ENCODE results near the gene KRT36.

The KRT36 gene

DNA sequence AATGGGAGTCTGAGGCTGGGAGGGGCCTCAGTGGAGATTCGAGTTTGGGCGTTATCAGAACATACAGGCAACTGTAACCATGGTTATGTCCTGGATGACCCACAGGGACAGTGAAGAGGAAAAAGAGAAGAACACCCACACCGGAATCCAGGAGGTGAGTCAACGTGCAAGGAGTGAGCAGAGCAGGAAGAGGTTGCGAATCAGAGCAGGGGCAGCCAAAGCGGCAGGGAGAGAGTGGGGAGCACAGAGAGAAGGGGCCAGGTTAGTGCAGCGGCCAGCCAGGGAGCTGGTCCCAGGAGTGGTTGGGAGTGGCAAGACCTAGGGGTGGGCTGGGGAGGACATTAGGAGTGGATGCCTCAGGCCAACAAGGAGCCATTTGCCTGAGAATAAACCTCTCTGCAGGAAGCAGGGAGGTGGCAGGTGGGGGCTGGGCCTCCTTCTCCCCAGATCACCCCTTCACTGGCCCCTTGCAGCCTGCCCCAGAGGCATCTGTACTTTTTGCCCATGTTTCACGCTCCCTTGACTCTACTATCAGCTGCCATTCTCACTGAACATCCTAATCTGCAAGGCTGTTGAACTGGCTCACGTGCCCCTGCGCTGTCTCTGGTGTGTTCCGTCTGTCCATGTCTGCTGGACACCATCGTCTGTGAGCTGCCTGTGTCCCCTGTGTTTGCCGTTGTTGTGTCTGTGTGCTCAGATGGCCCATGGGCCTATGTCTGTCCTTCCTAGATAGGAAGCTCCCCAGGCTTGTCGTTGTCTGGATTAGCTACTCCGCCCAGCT, 10.6 kb upstream of the KRT36 start:
- H3K9me3 ChIP-seq (ENCODE audit: low read length) = no peaks in the 10 kb centered on the region
- no peaks in the 10 kb centered on the region for H3F3A ChIP-seq (ENCODE audit: insufficient read depth, low read length)
- no peaks in the 10 kb centered on the region for H4K20me1 ChIP-seq (ENCODE audit: insufficient read depth, low read length)
- H3K4me2 ChIP-seq (ENCODE audit: low read length) = no peak overlapping the region
- no peaks in the 10 kb centered on the region; the same call in 1 of the 2 replicates for H3K27me3 ChIP-seq (ENCODE audit: insufficient read depth, low read length)
- H3K4me3 ChIP-seq (ENCODE audit: low read depth, low read length, poor library complexity, severe bottlenecking) = no peak overlapping the region
- no peak overlapping the region for H3K9ac ChIP-seq (ENCODE audit: low read length)
- no peak overlapping the region for H2AFZ ChIP-seq (ENCODE audit: low read length)
- H3K79me2 ChIP-seq (ENCODE audit: insufficient read depth, low read length) = no peaks in the 10 kb centered on the region
- H3K36me3 ChIP-seq (ENCODE audit: insufficient read depth, low read length) = no peaks in the 10 kb centered on the region
- TF ChIP-seq, protein P1, sequence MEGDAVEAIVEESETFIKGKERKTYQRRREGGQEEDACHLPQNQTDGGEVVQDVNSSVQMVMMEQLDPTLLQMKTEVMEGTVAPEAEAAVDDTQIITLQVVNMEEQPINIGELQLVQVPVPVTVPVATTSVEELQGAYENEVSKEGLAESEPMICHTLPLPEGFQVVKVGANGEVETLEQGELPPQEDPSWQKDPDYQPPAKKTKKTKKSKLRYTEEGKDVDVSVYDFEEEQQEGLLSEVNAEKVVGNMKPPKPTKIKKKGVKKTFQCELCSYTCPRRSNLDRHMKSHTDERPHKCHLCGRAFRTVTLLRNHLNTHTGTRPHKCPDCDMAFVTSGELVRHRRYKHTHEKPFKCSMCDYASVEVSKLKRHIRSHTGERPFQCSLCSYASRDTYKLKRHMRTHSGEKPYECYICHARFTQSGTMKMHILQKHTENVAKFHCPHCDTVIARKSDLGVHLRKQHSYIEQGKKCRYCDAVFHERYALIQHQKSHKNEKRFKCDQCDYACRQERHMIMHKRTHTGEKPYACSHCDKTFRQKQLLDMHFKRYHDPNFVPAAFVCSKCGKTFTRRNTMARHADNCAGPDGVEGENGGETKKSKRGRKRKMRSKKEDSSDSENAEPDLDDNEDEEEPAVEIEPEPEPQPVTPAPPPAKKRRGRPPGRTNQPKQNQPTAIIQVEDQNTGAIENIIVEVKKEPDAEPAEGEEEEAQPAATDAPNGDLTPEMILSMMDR (IDR thresholded peaks at IDR 0.05; ENCODE audit: low read length) = no peak
- no peak for TF ChIP-seq EZH2 (IDR thresholded peaks at IDR 0.05; ENCODE audit: borderline replicate concordance, low read length)
- no peaks in the 10 kb centered on the region for H3K4me1 ChIP-seq (ENCODE audit: insufficient read depth, low read length, severe bottlenecking)
- no peak overlapping the region for H3K27ac ChIP-seq (ENCODE audit: low read depth, low read length, poor library complexity, severe bottlenecking)
- H3K9me2 ChIP-seq (ENCODE audit: low read depth, low read length) = no peaks in the 10 kb centered on the region

DNA sequence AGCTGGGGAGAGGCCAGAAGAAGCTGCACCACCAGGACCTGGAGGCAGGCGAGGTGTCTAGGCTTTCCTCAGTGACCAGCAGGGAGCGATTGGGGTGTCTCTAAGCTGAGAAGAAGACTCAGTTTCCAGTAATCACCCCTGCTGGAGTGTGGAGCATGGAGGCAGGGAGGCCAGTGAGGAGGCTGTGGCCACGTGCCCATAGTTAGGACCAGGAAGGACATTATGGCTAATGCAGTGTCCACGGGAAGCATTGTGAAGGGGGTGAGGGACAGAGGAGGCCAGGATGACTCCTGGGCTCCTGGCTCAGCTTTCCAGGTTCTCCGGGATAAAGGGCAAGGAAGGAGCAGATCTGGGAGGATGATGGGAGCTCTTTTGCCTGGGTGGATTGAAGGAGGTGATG, 10.0 kb upstream of the KRT36 start:
- Histone ChIP-seq H3F3A (ENCODE audit: insufficient read depth, low read length) (no peaks in the 10 kb centered on the region), H3K27me3 (ENCODE audit: insufficient read depth, low read length) (no peaks in the 10 kb centered on the region; the same call in 1 of the 2 replicates), H3K36me3 (ENCODE audit: insufficient read depth, low read length) (no peaks in the 10 kb centered on the region), H2AFZ (ENCODE audit: low read length) (no peak overlapping the region), H3K9me3 (ENCODE audit: low read length) (no peaks in the 10 kb centered on the region), H3K4me3 (ENCODE audit: low read depth, low read length, poor library complexity, severe bottlenecking) (no peak overlapping the region), H3K9me2 (ENCODE audit: low read depth, low read length) (no peaks in the 10 kb centered on the region), H3K4me1 (ENCODE audit: insufficient read depth, low read length, severe bottlenecking) (no peaks in the 10 kb centered on the region), H3K9ac (ENCODE audit: low read length) (no peak overlapping the region), H3K4me2 (ENCODE audit: low read length) (no peak overlapping the region), H3K27ac (ENCODE audit: low read depth, low read length, poor library complexity, severe bottlenecking) (no peak overlapping the region), H3K79me2 (ENCODE audit: insufficient read depth, low read length) (no peaks in the 10 kb centered on the region), H4K20me1 (ENCODE audit: insufficient read depth, low read length) (no peaks in the 10 kb centered on the region)
- TF ChIP-seq, protein P1 (IDR thresholded peaks at IDR 0.05; ENCODE audit: low read length) = no peak
- TF ChIP-seq EZH2 (IDR thresholded peaks at IDR 0.05; ENCODE audit: borderline replicate concordance, low read length) = no peak

DNA sequence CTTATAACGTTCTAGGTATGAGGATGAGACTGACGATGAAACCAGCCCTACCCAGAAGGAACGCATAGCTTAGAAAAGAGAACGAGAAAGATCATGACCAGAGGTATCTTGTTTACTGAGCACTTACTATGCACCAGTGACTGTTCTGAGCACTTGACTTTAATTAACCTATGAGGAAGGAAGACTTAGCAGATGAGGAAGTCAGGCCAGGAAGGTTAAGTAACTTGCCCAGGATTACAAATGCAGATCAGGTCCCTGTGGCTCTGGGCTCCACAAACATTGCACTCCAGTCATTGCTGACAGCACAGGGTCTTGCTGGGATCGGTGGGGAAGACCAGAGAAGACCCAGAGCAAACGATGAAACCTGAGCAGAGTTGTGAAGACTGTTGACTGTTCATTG, 8.6 kb upstream of the KRT36 start:
- Histone ChIP-seq H2AFZ (ENCODE audit: low read length) (no peak overlapping the region), H3K4me2 (ENCODE audit: low read length) (no peak overlapping the region), H4K20me1 (ENCODE audit: insufficient read depth, low read length) (no peaks in the 10 kb centered on the region), H3K27ac (ENCODE audit: low read depth, low read length, poor library complexity, severe bottlenecking) (no peak overlapping the region), H3K4me1 (ENCODE audit: insufficient read depth, low read length, severe bottlenecking) (no peaks in the 10 kb centered on the region), H3K9me2 (ENCODE audit: low read depth, low read length) (no peaks in the 10 kb centered on the region), H3F3A (ENCODE audit: insufficient read depth, low read length) (no peaks in the 10 kb centered on the region), H3K9ac (ENCODE audit: low read length) (no peak overlapping the region), H3K27me3 (ENCODE audit: insufficient read depth, low read length) (peaks cover 3% of the 10 kb centered on the region; the same call in 1 of the 2 replicates), H3K36me3 (ENCODE audit: insufficient read depth, low read length) (no peaks in the 10 kb centered on the region), H3K4me3 (ENCODE audit: low read depth, low read length, poor library complexity, severe bottlenecking) (no peak overlapping the region), H3K9me3 (ENCODE audit: low read length) (no peaks in the 10 kb centered on the region), H3K79me2 (ENCODE audit: insufficient read depth, low read length) (no peaks in the 10 kb centered on the region)
- TF ChIP-seq, protein P1 (IDR thresholded peaks at IDR 0.05; ENCODE audit: low read length) = no peak
- TF ChIP-seq EZH2 (IDR thresholded peaks at IDR 0.05; ENCODE audit: borderline replicate concordance, low read length) = no peak

Data from OCI-LY1 (cell line).